ENCODE results near the gene CDK15.
"Not testable (repeated sequence)": the region's sequence is repeated elsewhere in the genome, so short reads cannot be mapped to it uniquely, and the experiment has no call there.

Gene CDK15

DNA sequence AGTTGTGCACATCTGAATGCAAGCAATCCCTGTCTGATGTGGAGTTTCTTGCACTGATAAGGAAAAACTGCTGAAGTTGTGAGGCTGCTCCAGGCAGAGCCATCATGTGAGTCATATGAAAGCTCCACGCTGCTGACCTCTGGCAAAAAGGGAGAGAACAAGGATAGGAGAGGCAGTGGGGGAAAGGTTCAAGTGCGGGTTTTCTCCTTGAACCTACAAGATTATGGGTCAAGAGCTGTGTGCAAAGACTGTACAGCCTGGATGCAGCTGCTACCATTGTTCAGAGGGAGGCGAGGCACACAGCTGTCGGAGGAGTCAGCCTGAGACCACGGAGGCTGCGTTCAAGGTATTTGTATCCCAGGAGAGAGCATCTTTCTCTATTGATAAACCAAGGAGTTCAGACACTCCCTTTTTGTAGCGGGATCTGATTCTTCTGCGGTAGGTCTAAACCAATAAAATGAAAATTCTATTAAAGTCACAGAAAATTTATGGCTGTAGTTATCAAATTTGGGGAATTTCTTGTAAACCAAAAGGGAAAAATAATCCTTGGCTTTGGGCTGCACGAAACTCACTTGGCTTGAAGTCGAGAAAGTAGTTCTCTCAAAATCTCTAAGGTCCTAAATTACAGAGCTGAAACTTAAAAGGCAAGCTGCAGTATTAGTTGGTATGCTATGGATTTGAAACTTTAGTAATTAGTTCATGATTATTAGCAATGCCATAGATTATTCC, at the start of gene CDK15:
Gene CDK15, plus strand, starts transcription at position 96 of the 729 bp plus-strand sequence. Its CDS starts 128 bp downstream, at position 224.
- DNase-seq, result no peak

GRCh38 chr2:201758234-201758633, 48.1 kb upstream of the CDK15 start:
- no peak for DNase-seq

GRCh38 chr2:201758873-201759272, 47.5 kb upstream of the CDK15 start:
- no peak for DNase-seq

- DNase-seq, result no peak
These were observed 46.8 kb upstream of the CDK15 start for GRCh38 chr2:201759567-201759966.

DNA sequence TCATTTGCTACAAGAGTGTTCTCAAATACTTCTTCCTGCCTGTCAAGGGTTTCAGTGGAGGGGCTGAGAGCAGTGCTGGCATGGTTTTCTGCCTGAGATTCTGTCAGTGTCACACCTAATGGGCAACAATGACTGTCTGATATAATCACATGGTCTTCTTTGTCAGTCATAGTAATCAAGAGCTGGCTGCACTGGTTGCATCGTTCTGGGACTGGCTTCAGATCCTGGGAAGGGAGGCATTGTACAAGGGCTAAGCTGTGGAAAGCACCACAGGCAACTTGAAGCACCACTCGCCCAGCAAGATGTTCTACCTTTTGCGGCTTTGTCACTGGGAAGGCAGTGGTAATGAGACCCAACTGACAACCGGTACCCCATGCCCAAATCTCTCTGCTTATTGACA, 45.2 kb upstream of the CDK15 start:
- no peak for DNase-seq

- DNase-seq, result not testable (repeated sequence)
These were observed 41.9 kb upstream of the CDK15 start for GRCh38 chr2:201764469-201764868.

DNA sequence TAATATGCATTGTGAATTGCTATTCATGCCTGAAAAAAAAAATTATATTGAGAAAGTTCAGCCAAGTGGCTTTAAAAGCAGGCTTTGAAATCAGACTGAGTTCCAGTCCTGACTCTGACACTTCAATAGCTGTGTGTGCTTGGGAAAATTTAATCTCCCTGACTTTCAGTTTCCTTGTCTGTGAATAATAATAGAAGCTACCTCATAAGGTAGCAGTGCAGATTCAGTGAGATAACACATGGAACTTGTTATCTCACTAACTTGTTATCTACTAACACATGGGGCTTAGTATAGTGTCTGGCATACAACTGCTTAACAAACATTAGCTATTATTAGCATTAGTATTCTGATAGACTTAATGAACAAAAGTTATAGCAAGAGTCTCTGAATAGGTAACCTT, 40.5 kb upstream of the CDK15 start:
- DNase-seq, result no peak

GRCh38 chr2:201768918-201769317, 37.4 kb upstream of the CDK15 start:
- no peak for DNase-seq

- DNase-seq, result no peak
These were observed 36.5 kb upstream of the CDK15 start for GRCh38 chr2:201769666-201770373.

DNA sequence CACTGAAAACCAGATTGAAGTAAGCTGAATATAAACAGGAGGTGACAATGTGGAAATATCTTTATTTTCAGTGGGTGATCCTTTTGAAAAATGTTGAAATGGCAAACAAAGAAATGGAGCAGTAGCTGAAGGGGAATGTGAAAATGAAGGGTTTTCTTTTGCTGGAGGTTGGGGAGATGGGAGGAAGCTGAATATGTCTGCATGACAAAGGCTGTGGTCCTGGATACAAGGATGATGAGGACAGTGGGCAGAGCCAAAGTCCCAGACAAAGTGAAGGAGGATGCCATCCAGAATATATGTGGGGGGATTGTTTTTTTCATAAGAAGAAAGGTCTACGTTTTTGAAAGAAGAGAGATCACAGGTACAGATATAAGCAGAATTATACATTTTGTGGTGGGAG, 32.3 kb upstream of the CDK15 start:
- no peak for DNase-seq

DNA sequence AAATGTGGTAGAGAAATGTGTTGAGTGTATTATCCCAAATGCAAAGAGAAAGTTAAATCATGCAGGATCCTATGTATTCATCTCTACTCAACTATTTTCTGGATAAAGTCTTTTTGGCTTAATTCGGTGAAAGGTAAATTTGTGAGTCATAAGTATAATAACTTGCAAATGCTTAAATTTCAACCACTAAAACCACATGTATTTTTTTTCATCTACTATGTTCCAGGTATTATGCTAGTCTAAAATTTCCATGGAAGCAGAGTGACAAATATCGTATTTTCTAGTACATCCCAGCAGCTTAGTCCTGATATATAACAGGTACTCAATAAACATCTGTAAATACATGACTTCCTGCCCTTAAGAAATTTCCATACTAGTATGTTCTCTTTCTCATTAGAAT, 31.8 kb upstream of the CDK15 start:
- DNase-seq, result no peak

- DNase-seq, result no peak
These were observed 31.0 kb upstream of the CDK15 start for GRCh38 chr2:201775326-201775725.

DNA sequence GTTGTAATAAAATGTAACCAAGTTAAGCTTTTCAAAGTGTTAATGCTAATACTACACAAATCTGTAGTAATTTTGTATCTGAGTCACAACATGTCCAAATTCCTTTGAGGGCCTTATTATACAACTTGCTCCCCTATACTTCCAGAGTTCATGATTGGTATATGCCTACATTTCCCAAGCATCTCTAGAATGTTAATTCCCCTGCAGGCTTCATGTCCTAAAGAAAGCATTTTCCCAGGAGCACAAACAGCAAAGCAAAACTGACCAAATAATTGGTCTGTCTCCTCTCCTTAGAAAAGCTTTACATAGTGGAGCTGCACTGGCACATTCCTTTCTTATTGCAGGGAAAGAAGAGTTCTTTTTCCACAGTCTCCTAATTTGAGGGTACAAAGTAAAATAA, 29.3 kb upstream of the CDK15 start:
- DNase-seq, result no peak

- DNase-seq, result no peak
These were observed 28.5 kb upstream of the CDK15 start for GRCh38 chr2:201777869-201778268.

DNA sequence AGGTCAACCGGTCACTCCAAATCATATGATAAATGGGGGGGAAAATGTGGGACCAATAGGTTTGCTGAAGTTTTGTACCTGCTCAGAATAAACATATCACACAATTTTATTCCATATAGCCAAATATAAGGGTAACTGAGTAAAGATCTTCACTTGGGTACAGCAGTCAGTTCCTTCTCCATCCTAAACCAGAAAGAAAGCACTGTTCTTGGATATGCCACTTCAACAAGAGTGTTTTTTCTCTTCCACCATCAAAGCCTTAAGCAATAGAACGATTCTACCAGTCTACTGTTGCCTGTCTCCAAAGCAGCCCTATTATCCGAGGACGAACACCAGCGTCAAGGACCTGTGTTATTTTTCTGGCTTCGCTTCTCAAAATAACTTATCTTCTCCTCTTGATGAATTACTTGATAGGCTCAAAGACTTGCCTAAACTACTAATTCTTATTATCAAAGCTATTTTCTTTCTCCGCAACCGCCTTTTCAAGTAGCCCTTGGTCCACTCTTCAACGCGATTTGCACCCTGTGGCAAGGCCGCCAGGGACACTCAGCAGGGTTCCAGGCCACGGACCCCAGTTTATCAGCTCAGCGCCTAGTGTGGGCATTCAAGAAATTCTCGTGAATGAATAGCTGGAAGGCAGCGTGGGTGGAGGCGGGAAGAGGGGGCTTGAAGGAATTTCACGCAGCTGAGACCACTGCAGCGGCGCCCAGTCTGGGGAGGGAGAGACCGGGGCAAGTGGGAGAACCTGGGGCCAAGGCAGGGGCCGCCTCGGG, 26.2 kb upstream of the CDK15 start:
- peak; percentile 6 for DNase-seq

GRCh38 chr2:201780674-201781493, 25.5 kb upstream of the CDK15 start, which contains the start of gene ALS2:
TSS of gene ALS2 (minus strand) at chr2:201780933. CDS start at chr2:201768885, 12,048 bp downstream.
- DNase-seq, result peak; percentile 93

GRCh38 chr2:201781557-201782051, 24.7 kb upstream of the CDK15 start:
- DNase-seq, result no peak

DNA sequence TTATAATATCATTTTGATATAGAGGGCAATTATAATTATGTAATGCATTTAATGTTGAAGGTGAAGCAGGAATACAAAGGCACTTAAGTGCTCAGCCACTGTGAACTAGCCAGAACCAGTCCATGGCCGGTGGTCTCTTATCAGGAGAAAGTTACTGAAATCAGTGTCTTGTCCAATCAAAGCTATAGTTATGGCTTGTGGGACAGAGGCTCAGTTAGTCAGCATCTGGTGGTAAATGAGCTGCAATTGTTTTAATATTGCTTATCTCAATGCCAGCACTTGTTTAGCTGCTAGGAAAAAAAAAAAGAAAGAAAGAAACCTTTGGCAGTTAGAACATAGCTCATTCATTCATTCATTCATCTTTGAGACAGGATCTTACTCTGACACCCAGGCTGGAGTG, 21.8 kb upstream of the CDK15 start:
- DNase-seq, result no peak

- no peak for DNase-seq
These were observed 21.2 kb upstream of the CDK15 start for GRCh38 chr2:201785135-201785534.

DNA sequence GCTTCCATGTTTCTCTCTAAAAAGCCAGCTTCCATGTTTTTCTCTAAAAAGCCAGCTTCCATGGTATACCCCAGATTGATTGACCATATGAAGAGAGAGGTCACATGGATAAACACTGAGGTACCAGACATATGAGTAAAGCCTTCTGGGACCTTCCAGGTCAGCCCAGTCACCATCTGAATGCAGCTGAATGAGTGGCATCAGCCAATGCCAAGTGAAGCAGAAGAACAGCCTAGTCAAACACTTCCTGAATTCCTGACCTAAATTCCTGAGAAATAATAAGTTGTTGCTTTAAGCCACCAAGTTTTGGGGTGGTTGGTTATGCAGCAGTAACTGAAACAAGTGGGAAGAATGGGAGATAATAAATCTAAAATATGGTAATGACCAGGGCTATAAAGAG, 19.9 kb upstream of the CDK15 start:
- no peak for DNase-seq

GRCh38 chr2:201788371-201788770, 18.0 kb upstream of the CDK15 start:
- no peak for DNase-seq

GRCh38 chr2:201789395-201789794, 16.9 kb upstream of the CDK15 start:
- no peak for DNase-seq

DNA sequence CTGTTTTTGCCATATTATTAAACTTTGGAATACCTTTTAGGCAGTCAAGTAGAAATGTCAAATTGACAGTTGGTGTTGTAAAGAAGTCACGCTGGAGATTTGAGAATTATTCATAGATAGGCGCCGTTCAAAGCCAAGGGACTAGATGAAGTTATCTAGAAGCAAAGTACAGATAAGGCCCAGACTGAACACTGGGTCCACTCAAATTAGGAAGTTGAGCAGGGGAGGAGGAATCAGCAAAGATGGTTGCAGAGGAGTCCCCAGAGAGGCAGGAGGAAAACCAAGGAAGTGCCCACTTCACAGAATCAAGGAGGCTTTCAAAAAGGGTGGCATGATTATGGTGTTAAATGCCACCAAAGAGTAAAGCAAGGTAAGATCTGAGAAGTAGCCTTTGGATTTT, 16.0 kb upstream of the CDK15 start:
- DNase-seq, result no peak
